ENCODE results near the gene GNPTG. TPM values are rescaled to one million over a fixed set of nuclear protein-coding genes. Genes with fewer than 3 reads are reported as not detected.

Gene GNPTG
- total RNA-seq, 1 experiment from 2014 or later: 29.4 TPM

- Histone ChIP-seq H3K9ac (ENCODE audit: extremely low read depth, insufficient read length, low read length) (no peak overlapping the region), H2AFZ (ENCODE audit: low read length) (no peak overlapping the region), H4K20me1 (ENCODE audit: control insufficient read depth, insufficient read depth, insufficient read length) (no peaks in the 10 kb centered on the region), H4K5ac (ENCODE audit: insufficient read length, low read depth, low read length) (no peak overlapping the region), H3K18ac (ENCODE audit: insufficient read length, low read depth, low read length) (no peak overlapping the region), H4K8ac (replicated peaks; ENCODE audit: insufficient read length, low read depth, low read length) (no peak overlapping the region), H3K9me3 (ENCODE audit: control insufficient read depth, low read depth, low read length) (no peaks in the 10 kb centered on the region), H2BK15ac (ENCODE audit: low read depth, low read length) (no peak overlapping the region), H3K23me2 (ENCODE audit: insufficient read length, low read depth, low read length, poor library complexity, severe bottlenecking) (no peaks in the 10 kb centered on the region), H3K56ac (ENCODE audit: insufficient read length, low read depth, low read length) (no peak overlapping the region), H3K4me2 (ENCODE audit: insufficient read depth, insufficient read length, low read length) (no peak overlapping the region), H3K27ac (ENCODE audit: insufficient read length, low read depth, low read length) (no peak overlapping the region), H3K14ac (ENCODE audit: insufficient read depth, low read length) (no peak overlapping the region), H3K79me1 (ENCODE audit: insufficient read depth, low read depth, low read length, poor library complexity, severe bottlenecking) (no peaks in the 10 kb centered on the region), H3K4me1 (ENCODE audit: insufficient read depth, low read length) (no peaks in the 10 kb centered on the region), H3K79me2 (ENCODE audit: insufficient read depth, low read length) (no peaks in the 10 kb centered on the region; the same call in 1 of the 2 replicates), H3K4ac (ENCODE audit: low read depth, low read length) (no peak overlapping the region), H3K27me3 (ENCODE audit: insufficient read depth, low read length) (no peaks in the 10 kb centered on the region), H2BK12ac (ENCODE audit: insufficient read length, low read depth, low read length) (no peak overlapping the region), H2BK5ac (ENCODE audit: insufficient read length, low read length) (no peak overlapping the region), H4K91ac (ENCODE audit: insufficient read length, low read depth, low read length) (no peak overlapping the region), H3T11ph (ENCODE audit: low read length) (no peak overlapping the region), H2BK20ac (ENCODE audit: low read depth, low read length, poor library complexity, severe bottlenecking) (no peak overlapping the region), H2AK5ac (ENCODE audit: insufficient read length, low read length) (no peak overlapping the region), H3K23ac (ENCODE audit: insufficient read length, low read depth, low read length) (no peak overlapping the region), H2BK120ac (ENCODE audit: low read depth, low read length, poor library complexity, severe bottlenecking) (no peak overlapping the region)
- Mint-ChIP-seq H3K9me3 (no peaks in the 10 kb centered on the region), H3K4me3 (no peak overlapping the region), H3K27me3 (ENCODE audit: low read depth) (no peaks in the 10 kb centered on the region), H3K36me3 (ENCODE audit: insufficient read depth in 1 of 3, low read depth in 3 of 3) (peaks cover 7 to 33% (median 32%) of the 10 kb centered on the region in 3 experiments; a peak in 6 of 7 replicates), H3K27ac (no peak overlapping the region), H3K4me1 (no peaks in the 10 kb centered on the region)
- no peak for TF ChIP-seq CTCF (conservative IDR thresholded peaks at IDR 0.05)
- no CpG with 5 or more reads among the region's 29 CpGs for WGBS (ENCODE audit: extremely low coverage, insufficient read length, low lambda C conversion rate)
- no peak for DNase-seq
Observed at GRCh38 chr16:1401061-1401757, 49.5 kb downstream of the GNPTG start.
